Panc1 (cell line): ENCODE data around the gene LUC7L. TPM values are rescaled to one million over a fixed set of nuclear protein-coding genes. Genes with fewer than 3 reads are reported as not detected.
"Not testable (repeated sequence)": the region's sequence is repeated elsewhere in the genome, so short reads cannot be mapped to it uniquely, and the experiment has no call there.

Experiments
- ATAC-seq: fragments of 200-7000 bp; cut with Tn5 transposase; 2 replicates; pipeline ENCODE4 v1.9.1; 2020; ENCODE audit warnings: mild to moderate bottlenecking, moderate library complexity
- BruUV-seq: library from RNA; stranded (reverse); fragments of 400-500 nt; replicated peaks from 2 replicates; lab custom pipeline; 2021; lab: Mats Ljungman, UMichigan
- CTCF ChIA-PET: fragments of 300-600 bp; sonication (Branson Sonifier 250); formaldehyde crosslinking; loops from one replicate; lab custom pipeline; 2022; ENCODE audit warnings: antibody characterized with exemption; lab: Charles Lee
- POLR2A ChIA-PET: fragments of 300-600 bp; sonication (Branson Sonifier 250); formaldehyde crosslinking; loops from one replicate; lab custom pipeline; 2022; ENCODE audit warnings: antibody characterized with exemption; lab: Charles Lee
- DNase-seq: peaks from one replicate; pipeline ENCODE4 v3.0.0-alpha.2; 2010; ENCODE audit warnings: low read depth, low spot score
- H3K27ac ChIP-seq: 2 replicates; pipeline ENCODE4 v1.5.1; 2011; ENCODE audit warnings: mild to moderate bottlenecking, low read length, inconsistent platforms
- H3K27me3 ChIP-seq: fragments of 200-500 bp; sonication (Bioruptor generic); 2 replicates; pipeline ENCODE4 v1.6.0; 2014; ENCODE audit warnings: low read length, inconsistent platforms; ENCODE audit not compliant: control insufficient read depth, insufficient read depth
- H3K36me3 ChIP-seq: fragments of 200-500 bp; sonication (Bioruptor generic); 2 replicates; pipeline ENCODE4 v1.5.1; 2014; ENCODE audit warnings: inconsistent platforms, mild to moderate bottlenecking, low read length, moderate library complexity; ENCODE audit not compliant: control insufficient read depth, insufficient read depth
- H3K4me1 ChIP-seq: 2 replicates; pipeline ENCODE4 v1.5.1; 2011; ENCODE audit warnings: inconsistent platforms, mild to moderate bottlenecking, low read length, moderate library complexity; ENCODE audit not compliant: control insufficient read depth, insufficient read depth
- H3K4me3 ChIP-seq, 2 experiments: 2 replicates each; pipeline ENCODE4 v1.5.1; 2011 to 2012; ENCODE audit warnings: low read depth in 2 of 2, low read length in 2 of 2, mild to moderate bottlenecking in 2 of 2, inconsistent platforms in 1 of 2, moderate library complexity in 1 of 2
- H3K9me3 ChIP-seq: fragments of 200-500 bp; sonication (Bioruptor generic); 2 replicates; pipeline ENCODE4 v1.5.1; 2014; ENCODE audit warnings: low read depth, mild to moderate bottlenecking, inconsistent platforms, low read length, moderate library complexity; ENCODE audit not compliant: control insufficient read depth, insufficient read depth
- in situ Hi-C: cut with HindIII; loops from 2 replicates; pipeline ENCODE4 v1.10.0; 2016; ENCODE audit warnings: low sequenced_read_pairs, low pct_unique_long_range_greater_than_20kb
- intact Hi-C: fragments of 100-400 bp; cut with micrococcal nuclease; formaldehyde crosslinking; loops from one replicate; pipeline ENCODE4 v1.10.0; 2022; ENCODE audit not compliant: unreplicated experiment
- total RNA-seq: library from RNA; stranded (reverse); gene quantifications from one replicate; pipeline ENCODE4 v1.2.1, GENCODE V29; 2021; ENCODE audit not compliant: unreplicated experiment
- TF ChIP-seq, protein P1 (sequence below), 2 experiments: IDR thresholded peaks; 2 replicates each; pipeline ENCODE4 v1.6.1; 2011 to 2012; ENCODE audit warnings: low read depth in 2 of 2, control low read depth in 1 of 2, low read length in 1 of 2, mild to moderate bottlenecking in 1 of 2, moderate library complexity in 1 of 2; ENCODE audit not compliant: insufficient read depth in 1 of 2

Gene LUC7L
- total RNA-seq, 1 experiment from 2014 or later = 75.3 TPM

GRCh38 chr16:173928-174769 is 55.1 kb downstream of the LUC7L start:
- TF ChIP-seq, protein P1, sequence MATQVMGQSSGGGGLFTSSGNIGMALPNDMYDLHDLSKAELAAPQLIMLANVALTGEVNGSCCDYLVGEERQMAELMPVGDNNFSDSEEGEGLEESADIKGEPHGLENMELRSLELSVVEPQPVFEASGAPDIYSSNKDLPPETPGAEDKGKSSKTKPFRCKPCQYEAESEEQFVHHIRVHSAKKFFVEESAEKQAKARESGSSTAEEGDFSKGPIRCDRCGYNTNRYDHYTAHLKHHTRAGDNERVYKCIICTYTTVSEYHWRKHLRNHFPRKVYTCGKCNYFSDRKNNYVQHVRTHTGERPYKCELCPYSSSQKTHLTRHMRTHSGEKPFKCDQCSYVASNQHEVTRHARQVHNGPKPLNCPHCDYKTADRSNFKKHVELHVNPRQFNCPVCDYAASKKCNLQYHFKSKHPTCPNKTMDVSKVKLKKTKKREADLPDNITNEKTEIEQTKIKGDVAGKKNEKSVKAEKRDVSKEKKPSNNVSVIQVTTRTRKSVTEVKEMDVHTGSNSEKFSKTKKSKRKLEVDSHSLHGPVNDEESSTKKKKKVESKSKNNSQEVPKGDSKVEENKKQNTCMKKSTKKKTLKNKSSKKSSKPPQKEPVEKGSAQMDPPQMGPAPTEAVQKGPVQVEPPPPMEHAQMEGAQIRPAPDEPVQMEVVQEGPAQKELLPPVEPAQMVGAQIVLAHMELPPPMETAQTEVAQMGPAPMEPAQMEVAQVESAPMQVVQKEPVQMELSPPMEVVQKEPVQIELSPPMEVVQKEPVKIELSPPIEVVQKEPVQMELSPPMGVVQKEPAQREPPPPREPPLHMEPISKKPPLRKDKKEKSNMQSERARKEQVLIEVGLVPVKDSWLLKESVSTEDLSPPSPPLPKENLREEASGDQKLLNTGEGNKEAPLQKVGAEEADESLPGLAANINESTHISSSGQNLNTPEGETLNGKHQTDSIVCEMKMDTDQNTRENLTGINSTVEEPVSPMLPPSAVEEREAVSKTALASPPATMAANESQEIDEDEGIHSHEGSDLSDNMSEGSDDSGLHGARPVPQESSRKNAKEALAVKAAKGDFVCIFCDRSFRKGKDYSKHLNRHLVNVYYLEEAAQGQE (IDR thresholded peaks at IDR 0.05; ENCODE audit: insufficient read depth in 1 of 2, low read depth in 2 of 2, low read length in 1 of 2) = peak; percentile 84
- H3K27me3 ChIP-seq, intact Hi-C loops, H3K27ac ChIP-seq, ATAC-seq, H3K4me3 ChIP-seq, H3K9me3 ChIP-seq, POLR2A ChIA-PET, BruUV-seq, DNase-seq, H3K4me1 ChIP-seq, H3K36me3 ChIP-seq, in situ Hi-C loops: not testable (repeated sequence)
- CTCF ChIA-PET = interaction anchor here (1.0 kb wide), 1 partner anchor 57 kb away, joined by 4 read pairs; no protein-coding TSS in a partner anchor

- DNase-seq, H3K36me3 ChIP-seq, BruUV-seq, H3K9me3 ChIP-seq, H3K4me3 ChIP-seq, intact Hi-C loops, ATAC-seq, CTCF ChIA-PET, POLR2A ChIA-PET, H3K27ac ChIP-seq, H3K27me3 ChIP-seq, H3K4me1 ChIP-seq, in situ Hi-C loops: not testable (repeated sequence)
Observed at GRCh38 chr16:173211-173854, 55.9 kb downstream of the LUC7L start.

DNA sequence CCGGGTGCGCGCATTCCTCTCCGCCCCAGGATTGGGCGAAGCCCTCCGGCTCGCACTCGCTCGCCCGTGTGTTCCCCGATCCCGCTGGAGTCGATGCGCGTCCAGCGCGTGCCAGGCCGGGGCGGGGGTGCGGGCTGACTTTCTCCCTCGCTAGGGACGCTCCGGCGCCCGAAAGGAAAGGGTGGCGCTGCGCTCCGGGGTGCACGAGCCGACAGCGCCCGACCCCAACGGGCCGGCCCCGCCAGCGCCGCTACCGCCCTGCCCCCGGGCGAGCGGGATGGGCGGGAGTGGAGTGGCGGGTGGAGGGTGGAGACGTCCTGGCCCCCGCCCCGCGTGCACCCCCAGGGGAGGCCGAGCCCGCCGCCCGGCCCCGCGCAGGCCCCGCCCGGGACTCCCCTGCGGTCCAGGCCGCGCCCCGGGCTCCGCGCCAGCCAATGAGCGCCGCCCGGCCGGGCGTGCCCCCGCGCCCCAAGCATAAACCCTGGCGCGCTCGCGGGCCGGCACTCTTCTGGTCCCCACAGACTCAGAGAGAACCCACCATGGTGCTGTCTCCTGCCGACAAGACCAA is 56.8 kb downstream of the LUC7L start, which contains the start of gene HBA2:
Gene HBA2, plus strand, starts transcription at position 503 of the 568 bp plus-strand sequence. Its CDS starts 37 bp downstream, at position 540.
- H3K27me3 ChIP-seq, H3K4me1 ChIP-seq, BruUV-seq, intact Hi-C loops, H3K27ac ChIP-seq, POLR2A ChIA-PET, H3K36me3 ChIP-seq, H3K4me3 ChIP-seq, in situ Hi-C loops, DNase-seq, H3K9me3 ChIP-seq: not testable (repeated sequence)
- CTCF ChIA-PET = interaction anchor here (0.6 kb wide), 1 partner anchor 229 kb away, joined by 3 read pairs; the partner anchor contains the start of gene DECR2
- ATAC-seq = peak; percentile 23
